PFSK-1 (cell line): ENCODE results near the gene PKD1L1.

Experiments used
- POLR2AphosphoS5 ChIP-seq: IDR thresholded peaks from 2 replicates; pipeline ENCODE4 v1.6.1; 2012; ENCODE audit warnings: low read depth, mild to moderate bottlenecking, control low read depth, low read length, moderate library complexity
- REST ChIP-seq, 2 experiments: IDR thresholded peaks; 2 replicates each; pipeline versions ENCODE4 v1.6.1 to v1.8.0; 2011 to 2012; ENCODE audit warnings: low read depth in 2 of 2, low read length in 2 of 2, control low read depth in 1 of 2, inconsistent platforms in 1 of 2, mild to moderate bottlenecking in 1 of 2, moderate library complexity in 1 of 2; ENCODE audit not compliant: insufficient read depth in 1 of 2

GRCh38 chr7:47914717-47915615 lies 33.3 kb downstream of the PKD1L1 start:
- TF ChIP-seq POLR2AphosphoS5 (no peak), REST (IDR thresholded peaks at IDR 0.05; ENCODE audit: insufficient read depth in 1 of 2, low read depth in 2 of 2, low read length in 2 of 2) (no peak)
